HCT116 (cell line): ENCODE results near the gene PLEKHG3. TPM values are rescaled to one million over a fixed set of nuclear protein-coding genes. Genes with fewer than 3 reads are reported as not detected.

Source experiments
- ATAC-seq: fragments of 200-7000 bp; cut with Tn5 transposase; 2 replicates; pipeline ENCODE4 v1.9.1; 2020; ENCODE audit warnings: mild to moderate bottlenecking, moderate library complexity
- BruUV-seq: library from RNA; stranded (reverse); fragments of 400-500 nt; replicated peaks from 2 replicates; lab custom pipeline; 2021; lab: Mats Ljungman, UMichigan
- CTCF ChIA-PET: fragments of 300-600 bp; sonication (Branson Sonifier 250); formaldehyde crosslinking; loops from one replicate; lab custom pipeline; 2021; ENCODE audit warnings: antibody characterized with exemption; lab: Charles Lee
- POLR2A ChIA-PET: fragments of 300-600, 350-600 bp; sonication (Branson Sonifier 250); formaldehyde crosslinking; loops from one replicate; lab custom pipeline; 2021; ENCODE audit warnings: antibody characterized with exemption; lab: Charles Lee
- RAD21 ChIA-PET, 2 experiments: fragments of 300-600 bp; sonication (Branson Sonifier 250); formaldehyde crosslinking; loops; one replicate each; lab custom pipeline; 2023; ENCODE audit warnings: low total read pairs in 2 of 2; ENCODE audit not compliant: uncharacterized antibody in 2 of 2, unreplicated experiment in 2 of 2, low non-redundant PET in 1 of 2; lab: Charles Lee
- DNase-seq: peaks from one replicate; pipeline ENCODE4 v3.0.0-alpha.2; 2010; ENCODE audit warnings: low read depth, low spot score
- H2AFZ ChIP-seq: fragments of 200-600 bp; shearing (Covaris generic), sonication (generic); 2 replicates; pipeline ENCODE4 v1.6.1; 2017; ENCODE audit warnings: low read depth, mixed run types, mixed read lengths, antibody characterized with exemption, low read length; ENCODE audit not compliant: poor library complexity, severe bottlenecking
- H3K27ac ChIP-seq: 2 replicates; pipeline ENCODE4 v1.5.1; 2012; ENCODE audit warnings: low read depth, low read length
- H3K27me3 ChIP-seq: fragments of 200-600 bp; sonication (generic); 2 replicates; pipeline ENCODE4 v1.6.1; 2016; ENCODE audit warnings: mixed run types, low read length, mixed read lengths; ENCODE audit not compliant: insufficient read depth
- H3K36me3 ChIP-seq, 2 experiments: fragments of 200-500 bp in 1 of 2; fragments of 200-600 bp in 1 of 2; sonication (Bioruptor generic) in 1 of 2; sonication (generic) in 1 of 2; 2 replicates each; pipeline versions ENCODE4 v1.5.1 to v1.6.1; 2014 to 2016; ENCODE audit warnings: low read length in 2 of 2, inconsistent platforms in 1 of 2, mixed read lengths in 1 of 2, mixed run types in 1 of 2; ENCODE audit not compliant: insufficient read depth in 2 of 2, control insufficient read depth in 1 of 2
- H3K4me1 ChIP-seq, 2 experiments: fragments of 200-600 bp in 1 of 2; sonication (generic) in 1 of 2; 2 replicates each; pipeline versions ENCODE4 v1.5.1 to v1.6.1; 2012 to 2017; ENCODE audit warnings: low read length in 2 of 2, inconsistent platforms in 1 of 2, mild to moderate bottlenecking in 1 of 2, mixed read lengths in 1 of 2, mixed run types in 1 of 2, moderate library complexity in 1 of 2; ENCODE audit not compliant: insufficient read depth in 2 of 2, control insufficient read depth in 1 of 2
- H3K4me2 ChIP-seq: fragments of 200-600 bp; sonication (generic); 2 replicates; pipeline ENCODE4 v1.6.1; 2017; ENCODE audit warnings: mixed run types, low read length, mixed read lengths
- H3K4me3 ChIP-seq, 2 experiments: fragments of 200-600 bp in 1 of 2; sonication (generic) in 1 of 2; replicated peaks in 1 of 2; 2 replicates each; pipeline ENCODE4 v1.5.1; 2011 to 2016; ENCODE audit warnings: low read length in 2 of 2, control low read depth in 1 of 2, low read depth in 1 of 2, mild to moderate bottlenecking in 1 of 2, mixed read lengths in 1 of 2, mixed run types in 1 of 2
- H3K79me2 ChIP-seq: fragments of 200-600 bp; sonication (generic); 2 replicates; pipeline ENCODE4 v1.6.1; 2017; ENCODE audit warnings: mild to moderate bottlenecking, mixed run types, low read length, moderate library complexity, mixed read lengths; ENCODE audit not compliant: insufficient read depth
- H3K9ac ChIP-seq: fragments of 200-600 bp; sonication (generic); 2 replicates; pipeline ENCODE4 v1.6.1; 2016; ENCODE audit warnings: low read length, mixed read lengths
- H3K9me2 ChIP-seq: fragments of 200-600 bp; sonication (generic), shearing (Covaris generic); 2 replicates; pipeline ENCODE4 v1.6.1; 2017; ENCODE audit warnings: mixed run types, mild to moderate bottlenecking, moderate library complexity; ENCODE audit not compliant: insufficient read depth
- H3K9me3 ChIP-seq, 2 experiments: fragments of 200-500 bp in 1 of 2; fragments of 200-600 bp in 1 of 2; sonication (Bioruptor generic) in 1 of 2; sonication (generic) in 1 of 2; 2 replicates each; pipeline ENCODE4 v1.6.1; 2014 to 2017; ENCODE audit warnings: low read length in 2 of 2, mixed read lengths in 2 of 2, inconsistent platforms in 1 of 2, low read depth in 1 of 2, mild to moderate bottlenecking in 1 of 2, mixed run types in 1 of 2, moderate library complexity in 1 of 2; ENCODE audit not compliant: control insufficient read depth in 1 of 2, insufficient read depth in 1 of 2
- H4K20me1 ChIP-seq: fragments of 200-600 bp; sonication (generic), shearing (Covaris generic); 2 replicates; pipeline ENCODE4 v1.6.1; 2017; ENCODE audit warnings: mixed run types, mild to moderate bottlenecking, moderate library complexity; ENCODE audit not compliant: insufficient read depth
- ATF3 ChIP-seq: IDR thresholded peaks from 2 replicates; pipeline ENCODE4 v1.6.1; 2012
- CBX3 ChIP-seq: IDR thresholded peaks from 2 replicates; pipeline ENCODE4 v1.6.1; 2012; ENCODE audit warnings: low read depth
- CEBPB ChIP-seq: IDR thresholded peaks from 2 replicates; pipeline ENCODE4 v1.6.1; 2012; ENCODE audit warnings: low read depth
- ELF1 ChIP-seq: IDR thresholded peaks from 2 replicates; pipeline ENCODE4 v1.6.1; 2012; ENCODE audit warnings: low read depth, borderline replicate concordance
- EZH2 ChIP-seq: fragments of 200-600 bp; sonication (generic); IDR thresholded peaks from 2 replicates; pipeline ENCODE4 v1.6.1; 2017; ENCODE audit warnings: antibody characterized with exemption, mixed run types
- JUND ChIP-seq: IDR thresholded peaks from 2 replicates; pipeline ENCODE4 v1.6.1; 2012
- MAX ChIP-seq: IDR thresholded peaks from 2 replicates; pipeline ENCODE4 v1.6.1; 2012
- POLR2AphosphoS5 ChIP-seq: IDR thresholded peaks from 2 replicates; pipeline ENCODE4 v1.6.1; 2011; ENCODE audit warnings: mild to moderate bottlenecking, low read depth, low read length, moderate library complexity
- RAD21 ChIP-seq: IDR thresholded peaks from 2 replicates; pipeline ENCODE4 v1.6.1; 2012; ENCODE audit warnings: low read depth, mild to moderate bottlenecking
- SIN3A ChIP-seq: IDR thresholded peaks from 2 replicates; pipeline ENCODE4 v1.6.1; 2012; ENCODE audit warnings: low read depth
- SP1 ChIP-seq: IDR thresholded peaks from 2 replicates; pipeline ENCODE4 v1.6.1; 2012; ENCODE audit warnings: low read depth
- SRF ChIP-seq: IDR thresholded peaks from 2 replicates; pipeline ENCODE4 v1.6.1; 2012; ENCODE audit warnings: low read depth
- TCF7L2 ChIP-seq: IDR thresholded peaks from 2 replicates; pipeline ENCODE4 v1.7.0; 2011; ENCODE audit warnings: borderline replicate concordance, inconsistent platforms; ENCODE audit not compliant: insufficient read depth, insufficient read length; ENCODE audit errors: extremely low read depth
- ZBTB33 ChIP-seq: IDR thresholded peaks from 2 replicates; pipeline ENCODE4 v1.6.1; 2011; ENCODE audit warnings: mild to moderate bottlenecking, low read length, moderate library complexity; ENCODE audit not compliant: insufficient replicate concordance; ENCODE audit errors: extremely low read depth
- ZFX ChIP-seq: fragments of 450-650 bp; IDR thresholded peaks from 2 replicates; pipeline ENCODE4 v1.6.1; 2017
- intact Hi-C: fragments of 100-400 bp; cut with micrococcal nuclease; formaldehyde crosslinking; loops from 2 replicates; pipeline ENCODE4 v1.10.0; 2022
- total RNA-seq: library from RNA; stranded (reverse); gene quantifications from one replicate; pipeline ENCODE4 v1.2.1, GENCODE V29; 2021; ENCODE audit not compliant: unreplicated experiment

The PLEKHG3 gene
- total RNA-seq, 1 experiment from 2014 or later: 55.6 TPM

- ChIA-PET POLR2A (no interaction called here), RAD21 (no interaction called here), CTCF (no interaction called here)
- Histone ChIP-seq H3K4me3 (no peak overlapping the region), H2AFZ (no peak overlapping the region), H3K4me2 (no peak overlapping the region), H3K9me3 (no peaks in the 10 kb centered on the region), H3K4me1 (peaks cover 5 to 6% of the 10 kb centered on the region in 2 experiments; a peak in 3 of 4 replicates), H4K20me1 (no peaks in the 10 kb centered on the region), H3K79me2 (no peaks in the 10 kb centered on the region), H3K27me3 (no peaks in the 10 kb centered on the region), H3K9ac (no peak overlapping the region), H3K9me2 (no peaks in the 10 kb centered on the region), H3K36me3 (no peaks in the 10 kb centered on the region), H3K27ac (no peak overlapping the region)
- TF ChIP-seq ELF1 (no peak), SRF (no peak), SIN3A (no peak), TCF7L2 (no peak), MAX (no peak), ZFX (no peak), JUND (no peak), POLR2AphosphoS5 (no peak)
- DNase-seq (no peak), ATAC-seq (no peak)
- intact Hi-C loops: no loop called here
- BruUV-seq: no TSS peak
These were observed 91.0 kb downstream of the PLEKHG3 start for GRCh38 chr14:64795211-64795610.

GRCh38 chr14:64795921-64796320, 91.7 kb downstream of the PLEKHG3 start:
- DNase-seq: no peak
- no TSS peak for BruUV-seq
- Histone ChIP-seq H3K9me3 (no peaks in the 10 kb centered on the region), H3K4me2 (no peak overlapping the region), H3K9me2 (no peaks in the 10 kb centered on the region), H4K20me1 (no peaks in the 10 kb centered on the region), H3K9ac (no peak overlapping the region), H3K36me3 (no peaks in the 10 kb centered on the region), H2AFZ (no peak overlapping the region), H3K27me3 (no peaks in the 10 kb centered on the region), H3K4me3 (no peak overlapping the region), H3K27ac (no peak overlapping the region), H3K4me1 (peaks cover 6 to 10% of the 10 kb centered on the region in 2 experiments; a peak in 3 of 4 replicates), H3K79me2 (no peaks in the 10 kb centered on the region)
- ChIA-PET CTCF (no interaction called here), POLR2A (no interaction called here), RAD21 (no interaction called here)
- no peak for ATAC-seq
- intact Hi-C loops: no loop called here
- TF ChIP-seq ZBTB33 (no peak), CBX3 (no peak), SP1 (no peak), CEBPB (no peak), ZFX (no peak), POLR2AphosphoS5 (no peak), RAD21 (no peak), ATF3 (no peak), SRF (no peak), EZH2 (no peak), MAX (no peak), SIN3A (no peak)
